ENCODE results near the gene BPIFB2. TPM values are rescaled to one million over a fixed set of nuclear protein-coding genes. Genes with fewer than 3 reads are reported as not detected.

BPIFB2 gene
- total and polyA plus RNA-seq, 4 donors = 0.33 to 3.7 (median 1.5) TPM

GRCh38 chr20:32983459-32984112 lies 23.9 kb upstream of the BPIFB2 start:
- Histone ChIP-seq H3K36me3 (ENCODE audit: control insufficient read depth in 4 of 4, insufficient read depth in 3 of 4, low read depth in 1 of 4, low read length in 3 of 4) (no peaks in the 10 kb centered on the region), H3K9ac (ENCODE audit: low read depth in 1 of 2, low read length in 2 of 2) (no peak overlapping the region), H3K27ac (ENCODE audit: low read depth in 1 of 2, low read length in 2 of 2) (no peak overlapping the region), H3K27me3 (ENCODE audit: control insufficient read depth in 4 of 4, insufficient read depth in 4 of 4, low read length in 3 of 4) (no peaks in the 10 kb centered on the region), H3K4me1 (ENCODE audit: control insufficient read depth in 4 of 4, insufficient read depth in 4 of 4, low read length in 3 of 4) (no peaks in the 10 kb centered on the region), H3K9me3 (ENCODE audit: control insufficient read depth in 4 of 4, low read length in 3 of 4) (no peaks in the 10 kb centered on the region), H3K4me3 (ENCODE audit: low read depth in 1 of 3, low read length in 3 of 3) (no peak overlapping the region)
- WGBS = 85% methylated on average over 12 of the region's 12 CpGs
- no peak for TF ChIP-seq TAF1 (conservative IDR thresholded peaks at IDR 0.05)
- no peak for TF ChIP-seq HNF4A (conservative IDR thresholded peaks at IDR 0.05)
- TF ChIP-seq HNF4G (IDR thresholded peaks at IDR 0.05) = no peak
- no peak for TF ChIP-seq REST (IDR thresholded peaks at IDR 0.05)
- no peak for TF ChIP-seq MAX (IDR thresholded peaks at IDR 0.05)
- TF ChIP-seq, protein P1, sequence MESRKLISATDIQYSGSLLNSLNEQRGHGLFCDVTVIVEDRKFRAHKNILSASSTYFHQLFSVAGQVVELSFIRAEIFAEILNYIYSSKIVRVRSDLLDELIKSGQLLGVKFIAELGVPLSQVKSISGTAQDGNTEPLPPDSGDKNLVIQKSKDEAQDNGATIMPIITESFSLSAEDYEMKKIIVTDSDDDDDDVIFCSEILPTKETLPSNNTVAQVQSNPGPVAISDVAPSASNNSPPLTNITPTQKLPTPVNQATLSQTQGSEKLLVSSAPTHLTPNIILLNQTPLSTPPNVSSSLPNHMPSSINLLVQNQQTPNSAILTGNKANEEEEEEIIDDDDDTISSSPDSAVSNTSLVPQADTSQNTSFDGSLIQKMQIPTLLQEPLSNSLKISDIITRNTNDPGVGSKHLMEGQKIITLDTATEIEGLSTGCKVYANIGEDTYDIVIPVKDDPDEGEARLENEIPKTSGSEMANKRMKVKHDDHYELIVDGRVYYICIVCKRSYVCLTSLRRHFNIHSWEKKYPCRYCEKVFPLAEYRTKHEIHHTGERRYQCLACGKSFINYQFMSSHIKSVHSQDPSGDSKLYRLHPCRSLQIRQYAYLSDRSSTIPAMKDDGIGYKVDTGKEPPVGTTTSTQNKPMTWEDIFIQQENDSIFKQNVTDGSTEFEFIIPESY (IDR thresholded peaks at IDR 0.05) = no peak
- TF ChIP-seq EGR1 (IDR thresholded peaks at IDR 0.05; ENCODE audit: low read depth in 2 of 2) = no peak
- no peak for TF ChIP-seq NR2F2 (IDR thresholded peaks at IDR 0.05)
- DNase-seq (ENCODE audit: low spot score) = no peak

DNA sequence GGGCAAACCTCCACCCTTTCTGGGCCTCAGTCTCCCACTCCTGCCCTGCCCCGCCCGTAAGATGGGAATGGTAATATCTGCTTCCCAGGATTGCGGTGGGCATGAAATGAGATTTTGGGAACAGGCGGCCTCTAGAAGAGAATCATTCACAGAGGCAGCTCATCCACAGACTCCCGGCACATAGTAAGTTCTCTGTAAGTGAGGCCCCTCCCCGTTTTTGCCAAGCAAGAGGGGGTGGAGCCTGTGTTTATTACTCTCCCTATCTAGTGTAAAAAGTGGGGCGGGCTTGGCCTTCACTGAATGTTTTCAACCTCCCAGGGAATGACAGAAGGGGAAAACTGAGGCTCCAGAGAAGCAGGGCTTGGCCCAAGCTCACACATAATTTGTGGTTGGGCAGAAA lies 23.3 kb upstream of the BPIFB2 start:
- Histone ChIP-seq H3K4me3 (ENCODE audit: low read depth in 1 of 3, low read length in 3 of 3) (no peak overlapping the region), H3K27ac (ENCODE audit: low read depth in 1 of 2, low read length in 2 of 2) (no peak overlapping the region), H3K4me1 (ENCODE audit: control insufficient read depth in 4 of 4, insufficient read depth in 4 of 4, low read length in 3 of 4) (no peaks in the 10 kb centered on the region), H3K9ac (ENCODE audit: low read depth in 1 of 2, low read length in 2 of 2) (no peak overlapping the region), H3K27me3 (ENCODE audit: control insufficient read depth in 4 of 4, insufficient read depth in 4 of 4, low read length in 3 of 4) (no peaks in the 10 kb centered on the region), H3K36me3 (ENCODE audit: control insufficient read depth in 4 of 4, insufficient read depth in 3 of 4, low read depth in 1 of 4, low read length in 3 of 4) (no peaks in the 10 kb centered on the region), H3K9me3 (ENCODE audit: control insufficient read depth in 4 of 4, low read length in 3 of 4) (no peaks in the 10 kb centered on the region)
- DNase-seq (ENCODE audit: low spot score) = no peak
- no peak for TF ChIP-seq GABPA (IDR thresholded peaks at IDR 0.05 in 1 of 2, conservative IDR thresholded peaks at IDR 0.05 in 1 of 2)
- TF ChIP-seq, protein P1 (IDR thresholded peaks at IDR 0.05) = no peak
- no peak for TF ChIP-seq EGR1 (IDR thresholded peaks at IDR 0.05; ENCODE audit: low read depth in 2 of 2)
- no peak for TF ChIP-seq REST (IDR thresholded peaks at IDR 0.05)
- TF ChIP-seq JUND (IDR thresholded peaks at IDR 0.05) = no peak
- TF ChIP-seq HNF4G (IDR thresholded peaks at IDR 0.05) = no peak
- no peak for TF ChIP-seq YY1 (IDR thresholded peaks at IDR 0.05)
- TF ChIP-seq TAF1 (conservative IDR thresholded peaks at IDR 0.05) = no peak
- no peak for TF ChIP-seq NR2F2 (IDR thresholded peaks at IDR 0.05)
- TF ChIP-seq HNF4A (conservative IDR thresholded peaks at IDR 0.05) = no peak
- TF ChIP-seq FOXA2 (IDR thresholded peaks at IDR 0.05) = no peak
- no peak for TF ChIP-seq SP1 (IDR thresholded peaks at IDR 0.05)
- no peak for TF ChIP-seq FOXA1 (IDR thresholded peaks at IDR 0.05)
- no peak for TF ChIP-seq RAD21 (IDR thresholded peaks at IDR 0.05)
- TF ChIP-seq RXRA (IDR thresholded peaks at IDR 0.05) = no peak
- TF ChIP-seq, protein P2, sequence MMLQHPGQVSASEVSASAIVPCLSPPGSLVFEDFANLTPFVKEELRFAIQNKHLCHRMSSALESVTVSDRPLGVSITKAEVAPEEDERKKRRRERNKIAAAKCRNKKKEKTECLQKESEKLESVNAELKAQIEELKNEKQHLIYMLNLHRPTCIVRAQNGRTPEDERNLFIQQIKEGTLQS (IDR thresholded peaks at IDR 0.05) = no peak
- no peak for TF ChIP-seq MAX (IDR thresholded peaks at IDR 0.05)
- WGBS = 75% methylated on average over 7 of the region's 7 CpGs

All from liver (tissue), 9 donors.